Measurements from ENCODE around the gene ADORA2B.
"Not testable (repeated sequence)": the region's sequence is repeated elsewhere in the genome, so short reads cannot be mapped to it uniquely, and the experiment has no call there.

The ADORA2B gene

DNA sequence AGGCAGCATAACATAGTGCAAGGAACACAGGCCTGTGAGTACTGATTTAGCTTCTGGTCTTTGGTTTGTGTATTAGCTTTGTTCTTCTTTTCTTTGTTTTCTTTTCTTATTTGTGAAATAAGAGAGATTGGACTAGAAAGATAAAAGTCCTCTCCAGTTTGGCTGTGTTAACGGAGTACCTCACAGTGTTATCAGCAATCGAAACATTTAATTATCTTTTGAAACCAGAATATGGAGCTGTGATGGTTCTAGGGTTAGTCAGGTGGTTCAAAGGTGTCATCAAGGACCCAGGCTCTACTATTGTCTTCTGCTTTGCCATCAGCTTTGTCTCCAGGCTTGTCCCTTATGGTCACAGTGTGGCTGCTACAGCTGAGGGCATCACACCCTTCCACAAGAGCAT lies 25.6 kb downstream of the ADORA2B start:
- peaks cover 40% of the 10 kb centered on the region for H3K4me1 ChIP-seq (ENCODE audit: control insufficient read depth, insufficient read depth, low read length)
- H3K4me3 ChIP-seq (ENCODE audit: low read depth, low read length) = no peak overlapping the region
- H3K36me3 ChIP-seq (ENCODE audit: control insufficient read depth, insufficient read depth, low read length) = peaks cover 10% of the 10 kb centered on the region
- no peak overlapping the region for H3K9ac ChIP-seq (ENCODE audit: low read depth, low read length)
- H3K27me3 ChIP-seq (ENCODE audit: control insufficient read depth, insufficient read depth, low read length) = no peaks in the 10 kb centered on the region
- H3K27ac ChIP-seq (ENCODE audit: low read depth, low read length) = peak overlapping the region; percentile 7
- H3K9me3 ChIP-seq (ENCODE audit: control insufficient read depth, insufficient read depth, low read length) = no peaks in the 10 kb centered on the region

DNA sequence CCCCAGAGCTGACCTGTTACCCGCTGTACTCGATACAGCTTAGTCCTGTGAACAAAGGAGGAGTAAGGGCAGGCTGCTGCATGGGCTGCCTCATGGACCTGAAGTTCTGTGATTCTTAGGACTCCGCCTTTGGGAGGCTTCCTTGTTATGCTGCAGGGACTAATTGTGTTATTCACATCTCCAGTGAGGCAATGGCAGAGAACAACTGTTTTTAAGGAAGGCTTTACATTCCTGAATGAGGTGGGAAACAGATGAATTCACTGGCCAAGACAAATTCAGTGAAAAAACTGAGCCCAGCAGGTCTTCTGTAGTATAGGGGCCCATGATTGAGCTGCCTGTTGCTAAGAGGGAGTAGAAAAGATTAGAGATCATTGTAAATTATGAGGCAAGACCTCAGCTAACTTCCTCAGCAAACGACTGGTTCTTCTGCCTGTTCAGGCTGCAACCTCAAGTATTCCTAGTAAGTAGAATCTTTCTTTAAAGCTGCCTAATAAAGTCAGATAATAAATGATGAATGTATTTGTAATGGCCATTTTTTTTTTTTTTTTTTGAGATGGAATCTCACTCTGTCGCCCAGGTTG lies 26.3 kb downstream of the ADORA2B start:
- Histone ChIP-seq H3K4me3 (ENCODE audit: low read depth, low read length) (no peak overlapping the region), H3K27me3 (ENCODE audit: control insufficient read depth, insufficient read depth, low read length) (no peaks in the 10 kb centered on the region), H3K4me1 (ENCODE audit: control insufficient read depth, insufficient read depth, low read length) (peaks cover 33% of the 10 kb centered on the region), H3K9me3 (ENCODE audit: control insufficient read depth, insufficient read depth, low read length) (no peaks in the 10 kb centered on the region), H3K9ac (ENCODE audit: low read depth, low read length) (no peak overlapping the region), H3K27ac (ENCODE audit: low read depth, low read length) (peak overlapping the region; percentile 7), H3K36me3 (ENCODE audit: control insufficient read depth, insufficient read depth, low read length) (peaks cover 14% of the 10 kb centered on the region)

DNA sequence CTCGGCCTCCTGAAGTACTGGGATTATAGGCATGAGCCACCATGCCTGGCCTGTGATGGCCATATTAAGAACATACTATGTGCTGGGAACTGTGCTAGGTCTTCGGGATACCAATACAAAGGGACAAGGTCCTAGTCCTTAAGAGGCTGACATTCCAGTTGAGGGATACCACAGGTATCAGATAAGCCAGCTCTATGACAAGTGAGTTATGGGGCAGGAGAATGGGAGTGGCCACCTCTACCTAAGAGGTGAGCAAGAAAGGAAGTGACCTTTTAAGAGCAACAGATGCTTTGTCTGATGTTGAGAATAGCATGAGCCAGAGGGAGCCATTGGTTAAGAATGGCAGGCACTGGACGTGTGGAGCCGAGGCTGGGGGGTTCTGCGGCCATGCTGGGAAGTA lies 27.0 kb downstream of the ADORA2B start:
- H3K9me3 ChIP-seq (ENCODE audit: control insufficient read depth, insufficient read depth, low read length) = no peaks in the 10 kb centered on the region
- H3K27me3 ChIP-seq (ENCODE audit: control insufficient read depth, insufficient read depth, low read length) = no peaks in the 10 kb centered on the region
- no peak overlapping the region for H3K9ac ChIP-seq (ENCODE audit: low read depth, low read length)
- H3K36me3 ChIP-seq (ENCODE audit: control insufficient read depth, insufficient read depth, low read length) = peaks cover 21% of the 10 kb centered on the region
- no peak overlapping the region for H3K4me3 ChIP-seq (ENCODE audit: low read depth, low read length)
- H3K4me1 ChIP-seq (ENCODE audit: control insufficient read depth, insufficient read depth, low read length) = peaks cover 27% of the 10 kb centered on the region
- no peak overlapping the region for H3K27ac ChIP-seq (ENCODE audit: low read depth, low read length)

DNA sequence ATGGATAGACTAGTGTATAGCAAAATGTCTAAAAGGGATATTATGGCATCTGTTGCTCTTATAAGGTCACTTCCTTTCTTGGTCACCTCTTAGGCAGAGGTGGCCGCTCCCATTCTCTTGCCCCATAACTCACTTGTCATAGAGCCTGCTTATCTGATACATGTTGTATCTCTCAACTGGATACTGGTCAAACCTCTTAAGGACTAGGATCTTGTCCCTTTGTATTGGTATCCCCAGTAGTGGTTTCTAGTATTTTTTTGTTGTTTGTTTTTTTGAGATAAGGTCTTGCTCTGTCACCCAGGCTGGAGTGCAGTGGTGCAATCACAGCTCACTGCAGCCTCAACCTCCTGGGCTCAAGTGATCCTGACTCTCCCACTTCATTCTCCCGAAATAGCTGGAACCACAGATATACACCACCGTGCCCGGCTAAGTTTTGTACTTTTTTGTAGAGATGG lies 27.6 kb downstream of the ADORA2B start:
- Histone ChIP-seq H3K4me1 (ENCODE audit: control insufficient read depth, insufficient read depth, low read length) (peaks cover 21% of the 10 kb centered on the region), H3K9ac (ENCODE audit: low read depth, low read length) (no peak overlapping the region), H3K36me3 (ENCODE audit: control insufficient read depth, insufficient read depth, low read length) (peaks cover 25% of the 10 kb centered on the region), H3K27me3 (ENCODE audit: control insufficient read depth, insufficient read depth, low read length) (no peaks in the 10 kb centered on the region), H3K4me3 (ENCODE audit: low read depth, low read length) (no peak overlapping the region), H3K27ac (ENCODE audit: low read depth, low read length) (no peak overlapping the region), H3K9me3 (ENCODE audit: control insufficient read depth, insufficient read depth, low read length) (no peaks in the 10 kb centered on the region)

DNA sequence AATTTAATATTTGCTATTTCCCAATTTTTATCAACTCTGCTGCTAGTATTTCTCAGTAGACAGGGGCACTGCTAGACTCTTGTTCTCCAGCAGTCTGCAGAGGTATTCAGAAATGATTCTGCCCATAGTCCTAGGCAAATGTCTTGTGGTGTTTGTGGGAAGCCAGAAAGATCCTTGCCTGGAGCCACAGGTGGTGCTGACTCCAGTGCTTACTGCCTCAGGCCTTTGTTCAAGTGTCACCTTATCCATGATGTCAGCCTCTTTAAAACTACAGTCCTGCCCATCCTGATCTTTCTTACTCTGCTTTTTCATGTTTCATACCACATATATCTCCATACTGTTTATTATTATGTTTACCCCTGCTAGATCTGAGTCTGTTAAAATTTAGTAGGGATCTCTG lies 28.1 kb downstream of the ADORA2B start:
- Histone ChIP-seq H3K36me3 (ENCODE audit: control insufficient read depth, insufficient read depth, low read length) (peaks cover 30% of the 10 kb centered on the region), H3K27ac (ENCODE audit: low read depth, low read length) (no peak overlapping the region), H3K4me3 (ENCODE audit: low read depth, low read length) (no peak overlapping the region), H3K9me3 (ENCODE audit: control insufficient read depth, insufficient read depth, low read length) (no peaks in the 10 kb centered on the region), H3K27me3 (ENCODE audit: control insufficient read depth, insufficient read depth, low read length) (no peaks in the 10 kb centered on the region), H3K9ac (ENCODE audit: low read depth, low read length) (no peak overlapping the region), H3K4me1 (ENCODE audit: control insufficient read depth, insufficient read depth, low read length) (peaks cover 18% of the 10 kb centered on the region)

DNA sequence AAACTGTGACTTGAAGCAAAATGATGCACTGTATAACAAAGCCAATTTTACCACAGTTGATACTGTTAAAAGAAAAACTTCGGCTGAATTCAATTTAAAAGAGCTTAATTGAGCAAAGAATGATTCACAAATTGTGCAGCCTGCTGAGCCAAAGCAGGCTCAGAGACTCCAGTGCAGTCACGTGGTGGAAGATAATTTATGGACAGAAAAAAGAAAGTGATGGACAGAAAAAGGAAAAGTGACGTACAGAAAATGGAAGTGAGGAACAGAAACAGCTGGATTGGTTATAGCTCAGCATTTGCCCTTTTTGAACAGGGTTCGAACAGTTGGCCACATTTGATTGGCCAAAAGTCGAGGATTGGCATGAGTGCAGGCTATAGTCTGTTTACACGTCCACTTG lies 28.9 kb downstream of the ADORA2B start:
- Histone ChIP-seq H3K36me3 (ENCODE audit: control insufficient read depth, insufficient read depth, low read length) (peaks cover 34% of the 10 kb centered on the region), H3K9me3 (ENCODE audit: control insufficient read depth, insufficient read depth, low read length) (no peaks in the 10 kb centered on the region), H3K27me3 (ENCODE audit: control insufficient read depth, insufficient read depth, low read length) (no peaks in the 10 kb centered on the region), H3K9ac (ENCODE audit: low read depth, low read length) (no peak overlapping the region), H3K27ac (ENCODE audit: low read depth, low read length) (no peak overlapping the region), H3K4me3 (ENCODE audit: low read depth, low read length) (no peak overlapping the region), H3K4me1 (ENCODE audit: control insufficient read depth, insufficient read depth, low read length) (peaks cover 18% of the 10 kb centered on the region)

DNA sequence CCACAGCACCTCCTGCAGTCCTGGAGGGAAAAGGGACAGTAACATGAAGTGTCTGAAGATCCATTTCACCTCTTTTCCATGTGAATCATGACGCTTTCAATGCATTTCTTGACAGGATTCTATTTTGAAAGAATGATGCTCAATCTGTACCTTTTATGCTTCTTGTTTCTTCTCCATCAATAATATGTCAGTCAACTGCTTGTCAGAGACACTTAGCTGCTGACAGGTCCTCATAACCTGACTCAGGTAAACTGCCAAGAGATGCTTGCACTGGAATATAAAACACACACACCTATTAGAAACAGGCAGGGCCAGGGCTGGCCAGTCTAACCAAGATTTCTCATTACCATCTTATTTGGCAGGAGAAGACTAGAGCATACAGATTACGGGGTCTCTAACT lies 33.0 kb downstream of the ADORA2B start:
- Histone ChIP-seq H3K36me3 (ENCODE audit: control insufficient read depth, insufficient read depth, low read length) (peaks cover 57% of the 10 kb centered on the region), H3K4me1 (ENCODE audit: control insufficient read depth, insufficient read depth, low read length) (peaks cover 6% of the 10 kb centered on the region), H3K27me3 (ENCODE audit: control insufficient read depth, insufficient read depth, low read length) (no peaks in the 10 kb centered on the region), H3K9me3 (ENCODE audit: control insufficient read depth, insufficient read depth, low read length) (peaks cover 6% of the 10 kb centered on the region), H3K4me3 (ENCODE audit: low read depth, low read length) (no peak overlapping the region), H3K27ac (ENCODE audit: low read depth, low read length) (no peak overlapping the region), H3K9ac (ENCODE audit: low read depth, low read length) (no peak overlapping the region)

DNA sequence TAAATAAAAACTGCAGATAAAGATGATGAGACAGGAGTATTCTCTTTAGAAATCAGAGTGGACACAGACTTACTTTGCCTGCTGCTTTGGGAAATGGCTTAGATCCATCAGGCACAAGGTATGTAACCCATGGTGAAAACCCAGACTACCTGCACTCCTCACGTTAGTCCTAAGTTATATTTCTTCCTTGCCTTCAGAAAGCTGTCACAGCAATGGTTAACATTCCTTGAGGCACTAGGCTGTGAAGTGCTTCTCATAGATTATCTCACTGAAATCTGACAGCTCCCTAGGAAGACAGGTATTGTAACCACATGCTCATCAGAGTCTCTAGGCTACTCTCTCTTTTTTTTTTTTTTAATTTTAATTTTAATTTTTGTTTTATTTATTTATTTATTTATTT lies 33.7 kb downstream of the ADORA2B start:
- Histone ChIP-seq H3K9me3 (ENCODE audit: control insufficient read depth, insufficient read depth, low read length) (peaks cover 6% of the 10 kb centered on the region), H3K4me1 (ENCODE audit: control insufficient read depth, insufficient read depth, low read length) (peaks cover 6% of the 10 kb centered on the region), H3K9ac (ENCODE audit: low read depth, low read length) (no peak overlapping the region), H3K27me3 (ENCODE audit: control insufficient read depth, insufficient read depth, low read length) (no peaks in the 10 kb centered on the region), H3K27ac (ENCODE audit: low read depth, low read length) (peak overlapping the region; percentile 26), H3K36me3 (ENCODE audit: control insufficient read depth, insufficient read depth, low read length) (peaks cover 58% of the 10 kb centered on the region), H3K4me3 (ENCODE audit: low read depth, low read length) (no peak overlapping the region)

DNA sequence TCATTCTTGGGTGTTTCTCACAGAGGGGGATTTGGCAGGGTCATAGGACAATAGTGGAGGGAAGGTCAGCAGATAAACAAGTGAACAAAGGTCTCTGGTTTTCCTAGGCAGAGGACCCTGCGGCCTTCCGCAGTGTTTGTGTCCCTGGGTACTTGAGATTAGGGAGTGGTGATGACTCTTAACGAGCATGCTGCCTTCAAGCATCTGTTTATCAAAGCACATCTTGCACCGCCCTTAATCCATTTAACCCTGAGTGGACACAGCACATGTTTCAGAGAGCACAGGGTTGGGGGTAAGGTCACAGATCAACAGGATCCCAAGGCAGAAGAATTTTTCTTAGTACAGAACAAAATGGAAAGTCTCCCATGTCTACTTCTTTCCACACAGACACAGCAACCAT lies 34.1 kb downstream of the ADORA2B start:
- H3K9me3 ChIP-seq (ENCODE audit: control insufficient read depth, insufficient read depth, low read length); H3K27ac ChIP-seq (ENCODE audit: low read depth, low read length); H3K27me3 ChIP-seq (ENCODE audit: control insufficient read depth, insufficient read depth, low read length); H3K4me1 ChIP-seq (ENCODE audit: control insufficient read depth, insufficient read depth, low read length); H3K9ac ChIP-seq (ENCODE audit: low read depth, low read length); H3K4me3 ChIP-seq (ENCODE audit: low read depth, low read length): not testable (repeated sequence)
- H3K36me3 ChIP-seq (ENCODE audit: control insufficient read depth, insufficient read depth, low read length) = peaks cover 62% of the 10 kb centered on the region

DNA sequence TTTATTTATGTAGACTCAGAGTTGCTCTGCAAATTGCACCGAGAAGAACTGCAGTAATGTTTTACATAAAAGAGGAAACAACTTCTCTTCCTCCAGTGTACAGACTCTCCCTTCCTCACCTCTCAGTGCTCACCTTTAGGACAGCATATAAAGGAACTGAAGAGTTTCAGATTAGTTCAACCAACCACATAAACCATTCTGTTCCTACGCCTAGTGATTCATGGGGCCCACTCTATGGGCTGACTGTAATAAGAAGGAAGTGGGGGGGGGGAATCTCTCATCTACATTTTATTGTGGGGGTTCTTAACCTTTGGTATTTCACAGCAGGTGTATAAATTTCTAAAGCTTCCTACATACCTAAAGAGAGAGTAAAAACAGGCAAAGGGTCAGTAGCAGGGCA lies 36.3 kb downstream of the ADORA2B start:
- Histone ChIP-seq H3K36me3 (ENCODE audit: control insufficient read depth, insufficient read depth, low read length) (peaks cover 67% of the 10 kb centered on the region), H3K9ac (ENCODE audit: low read depth, low read length) (no peak overlapping the region), H3K4me3 (ENCODE audit: low read depth, low read length) (no peak overlapping the region), H3K9me3 (ENCODE audit: control insufficient read depth, insufficient read depth, low read length) (peaks cover 6% of the 10 kb centered on the region), H3K4me1 (ENCODE audit: control insufficient read depth, insufficient read depth, low read length) (peaks cover 6% of the 10 kb centered on the region), H3K27ac (ENCODE audit: low read depth, low read length) (peak overlapping the region; percentile 60), H3K27me3 (ENCODE audit: control insufficient read depth, insufficient read depth, low read length) (no peaks in the 10 kb centered on the region)

DNA sequence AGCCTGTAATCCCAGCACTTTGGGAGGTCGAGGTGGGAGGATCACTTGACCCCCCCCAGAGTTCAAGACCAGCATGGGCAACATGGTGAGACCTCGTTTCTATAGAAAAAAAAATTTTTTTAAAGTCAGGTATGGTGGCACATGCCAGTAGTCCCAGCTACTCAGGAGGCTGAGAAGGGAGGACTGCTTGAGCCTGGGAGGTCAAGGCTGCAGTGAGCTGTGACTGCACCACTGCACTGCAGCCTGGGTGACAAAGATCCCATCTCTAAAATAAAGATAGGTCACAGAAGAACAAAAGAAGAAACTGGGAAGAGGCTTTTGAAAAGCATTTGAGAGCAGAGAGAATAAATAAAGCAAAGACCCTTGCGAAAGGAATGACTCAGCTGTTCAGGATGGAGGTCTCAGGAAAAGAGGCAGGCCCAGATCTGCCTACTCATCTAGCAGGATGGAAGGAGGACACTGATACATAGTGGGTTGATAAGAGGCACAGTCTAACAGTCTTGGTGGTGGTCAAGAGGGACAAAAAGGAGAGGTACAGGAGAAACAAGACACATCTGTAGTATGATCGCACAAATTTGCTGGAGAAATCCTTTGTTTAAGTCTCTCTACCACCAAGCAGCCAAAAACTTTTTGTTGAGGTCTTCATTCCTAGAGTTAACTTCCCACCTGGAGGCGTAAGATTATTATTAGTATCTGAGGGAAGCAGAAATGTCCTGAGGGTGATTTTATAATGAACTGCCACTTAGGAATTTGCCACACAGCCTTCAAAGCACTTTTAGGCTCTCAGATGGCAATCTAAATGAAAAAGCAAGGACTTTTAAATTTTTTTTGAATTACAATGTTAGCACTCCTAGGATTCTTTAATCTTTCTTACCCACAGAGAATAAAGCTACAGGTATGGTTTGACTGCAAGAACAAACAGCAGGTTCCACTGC lies 37.0 kb downstream of the ADORA2B start:
- Histone ChIP-seq H3K27me3 (ENCODE audit: control insufficient read depth, insufficient read depth, low read length) (no peaks in the 10 kb centered on the region), H3K36me3 (ENCODE audit: control insufficient read depth, insufficient read depth, low read length) (peaks cover 67% of the 10 kb centered on the region), H3K4me3 (ENCODE audit: low read depth, low read length) (no peak overlapping the region), H3K9ac (ENCODE audit: low read depth, low read length) (0 out of 2 replicates have a peak overlapping the region, but pooled peaks have one; percentile 18), H3K4me1 (ENCODE audit: control insufficient read depth, insufficient read depth, low read length) (peaks cover 6% of the 10 kb centered on the region), H3K9me3 (ENCODE audit: control insufficient read depth, insufficient read depth, low read length) (peaks cover 6% of the 10 kb centered on the region), H3K27ac (ENCODE audit: low read depth, low read length) (peak overlapping the region; percentile 60)

Measured in HUES48 (cell line).